Inflammatory macrophage (primary cell): ENCODE data around the gene DNASE2.
"Not testable (repeated sequence)": the region's sequence is repeated elsewhere in the genome, so short reads cannot be mapped to it uniquely, and the experiment has no call there.

Experiments used
- DNase-seq, 2 donors: peaks; one replicate each; pipeline ENCODE4 v3.0.0-alpha.2; 2020 to 2022

Gene DNASE2

GRCh38 chr19:12864143-12864542 lies 17.1 kb downstream of the DNASE2 start:
- no peak for DNase-seq

DNA sequence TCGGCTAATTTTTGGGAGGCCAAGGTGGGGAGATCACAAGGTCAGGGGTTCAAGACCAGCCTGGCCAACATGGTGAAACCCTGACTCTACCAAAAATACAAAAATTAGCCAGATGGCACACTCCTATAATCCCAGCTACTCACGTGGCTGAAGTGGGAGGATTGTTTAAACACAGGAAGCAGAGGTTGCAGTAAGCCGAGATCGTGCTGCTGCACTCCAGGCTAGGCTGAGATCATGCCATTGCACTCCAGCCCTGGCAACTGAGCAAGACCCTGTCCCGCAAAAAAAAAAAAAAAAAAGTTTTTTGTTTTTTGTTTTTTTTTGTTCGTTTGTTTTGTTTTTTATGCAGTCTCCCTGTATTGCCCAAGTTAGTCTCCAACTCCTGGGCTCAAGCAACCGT lies 21.7 kb downstream of the DNASE2 start:
- DNase-seq, result peak in 1 of 2 donors; percentile 36

GRCh38 chr19:12858041-12858928 lies 23.0 kb downstream of the DNASE2 start:
- no peak for DNase-seq

DNA sequence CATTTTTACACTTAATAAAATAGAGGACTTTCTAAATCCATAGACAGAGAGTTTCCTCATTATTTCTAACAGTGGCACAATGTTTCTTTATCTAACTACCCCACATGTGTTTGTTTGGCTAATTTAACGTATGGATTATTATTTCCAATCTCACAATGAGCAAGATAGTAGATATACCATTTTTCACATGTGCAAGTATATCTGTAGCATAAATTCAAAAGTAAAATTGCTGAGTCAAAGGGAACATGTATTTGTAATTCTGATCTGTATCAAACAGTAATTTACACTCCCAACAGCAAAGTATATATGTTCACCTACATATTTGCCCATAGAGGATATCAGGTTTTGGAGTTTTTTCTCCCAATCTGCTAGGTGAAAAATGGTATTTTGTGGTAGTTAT lies 24.6 kb downstream of the DNASE2 start:
- no peak for DNase-seq

DNA sequence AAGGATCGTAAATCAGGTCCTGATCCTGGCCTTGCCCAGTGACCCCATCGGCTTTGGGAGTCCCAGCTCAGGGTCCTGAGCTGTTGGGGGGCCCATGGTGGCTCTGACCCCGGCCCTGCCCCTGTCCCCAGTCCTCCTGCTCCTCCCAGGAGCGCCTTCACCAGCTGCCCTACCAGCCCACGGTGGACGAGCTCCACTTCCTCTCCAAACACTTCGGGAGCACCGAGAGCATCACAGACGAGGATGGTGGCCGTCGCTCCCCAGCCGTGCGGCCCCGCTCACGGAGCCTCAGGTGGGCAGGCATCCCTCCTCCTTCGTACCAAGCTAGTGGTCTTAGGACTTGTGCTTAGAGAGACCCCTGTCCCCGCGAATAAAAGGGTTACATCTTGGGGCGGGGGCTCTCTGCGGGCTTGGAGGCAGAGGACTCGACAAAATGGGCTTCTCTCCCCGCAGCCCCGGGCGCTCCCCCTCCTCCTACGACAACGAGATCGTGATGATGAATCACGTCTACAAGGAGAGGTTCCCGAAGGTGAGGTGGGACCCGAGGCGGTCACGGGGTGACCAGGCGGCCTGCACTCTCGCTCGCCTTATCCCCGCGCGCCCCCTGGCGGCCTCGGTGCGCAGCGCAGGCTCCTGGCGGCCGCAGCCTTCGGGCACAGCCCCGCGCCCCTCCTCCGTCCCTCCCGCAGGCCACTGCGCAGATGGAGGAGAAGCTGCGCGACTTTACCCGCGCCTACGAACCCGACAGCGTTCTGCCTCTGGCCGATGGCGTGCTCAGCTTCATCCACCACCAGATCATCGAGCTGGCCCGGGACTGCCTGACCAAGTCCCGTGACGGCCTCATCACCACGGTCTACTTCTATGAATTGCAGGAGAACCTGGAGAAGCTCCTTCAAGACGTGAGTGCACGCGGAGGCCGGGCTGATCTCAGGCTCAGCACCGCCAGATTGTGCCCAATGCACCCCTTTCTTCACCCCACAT lies 33.8 kb downstream of the DNASE2 start:
- DNase-seq, result peak; percentile 80 to 82

- DNase-seq, result not testable (repeated sequence)
Observed at GRCh38 chr19:12846613-12847012, 34.6 kb downstream of the DNASE2 start.

GRCh38 chr19:12843999-12844732 lies 37.1 kb downstream of the DNASE2 start:
- DNase-seq, result peak; percentile 17 to 21

DNA sequence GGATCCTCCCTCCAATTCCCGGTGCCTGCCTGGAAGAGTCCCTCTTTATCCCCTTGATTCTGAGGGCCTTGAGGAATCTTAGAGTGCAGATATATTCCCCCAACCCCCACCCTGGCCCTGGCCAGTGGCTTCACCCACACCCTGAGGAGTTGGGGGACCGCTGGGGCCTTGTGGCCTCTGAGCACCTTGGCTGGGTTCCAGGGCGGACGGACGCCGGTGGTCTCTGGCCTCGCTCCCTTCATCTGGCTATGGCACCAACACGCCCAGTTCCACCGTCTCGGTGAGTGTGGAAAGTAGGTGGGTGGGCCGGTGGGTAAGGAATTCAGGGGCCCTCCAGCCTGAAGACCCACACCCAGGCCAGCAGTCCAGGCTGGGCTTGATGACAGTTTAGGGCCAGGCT lies 37.9 kb downstream of the DNASE2 start:
- no peak for DNase-seq

DNA sequence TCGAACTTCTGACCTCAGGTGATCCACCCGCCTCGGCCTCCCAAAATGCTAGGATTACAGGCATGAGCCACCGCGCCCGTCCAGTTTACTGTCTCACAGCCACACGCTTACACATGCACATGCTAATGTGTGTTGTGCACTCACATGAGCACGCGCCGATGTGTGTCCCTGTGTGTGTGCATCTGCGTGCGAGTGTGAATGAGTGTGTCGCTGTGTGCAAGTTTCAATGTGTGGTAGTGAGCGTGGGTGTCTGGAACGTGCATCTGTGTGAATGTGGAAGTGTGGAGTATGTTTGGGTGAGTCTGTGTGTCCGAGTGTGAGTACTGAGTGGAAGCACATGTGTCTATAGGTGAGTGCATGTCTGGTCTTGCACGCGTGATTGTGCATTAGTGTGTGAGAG lies 38.7 kb downstream of the DNASE2 start:
- DNase-seq, result no peak

GRCh38 chr19:12841094-12841493 lies 40.2 kb downstream of the DNASE2 start:
- DNase-seq, result no peak

DNA sequence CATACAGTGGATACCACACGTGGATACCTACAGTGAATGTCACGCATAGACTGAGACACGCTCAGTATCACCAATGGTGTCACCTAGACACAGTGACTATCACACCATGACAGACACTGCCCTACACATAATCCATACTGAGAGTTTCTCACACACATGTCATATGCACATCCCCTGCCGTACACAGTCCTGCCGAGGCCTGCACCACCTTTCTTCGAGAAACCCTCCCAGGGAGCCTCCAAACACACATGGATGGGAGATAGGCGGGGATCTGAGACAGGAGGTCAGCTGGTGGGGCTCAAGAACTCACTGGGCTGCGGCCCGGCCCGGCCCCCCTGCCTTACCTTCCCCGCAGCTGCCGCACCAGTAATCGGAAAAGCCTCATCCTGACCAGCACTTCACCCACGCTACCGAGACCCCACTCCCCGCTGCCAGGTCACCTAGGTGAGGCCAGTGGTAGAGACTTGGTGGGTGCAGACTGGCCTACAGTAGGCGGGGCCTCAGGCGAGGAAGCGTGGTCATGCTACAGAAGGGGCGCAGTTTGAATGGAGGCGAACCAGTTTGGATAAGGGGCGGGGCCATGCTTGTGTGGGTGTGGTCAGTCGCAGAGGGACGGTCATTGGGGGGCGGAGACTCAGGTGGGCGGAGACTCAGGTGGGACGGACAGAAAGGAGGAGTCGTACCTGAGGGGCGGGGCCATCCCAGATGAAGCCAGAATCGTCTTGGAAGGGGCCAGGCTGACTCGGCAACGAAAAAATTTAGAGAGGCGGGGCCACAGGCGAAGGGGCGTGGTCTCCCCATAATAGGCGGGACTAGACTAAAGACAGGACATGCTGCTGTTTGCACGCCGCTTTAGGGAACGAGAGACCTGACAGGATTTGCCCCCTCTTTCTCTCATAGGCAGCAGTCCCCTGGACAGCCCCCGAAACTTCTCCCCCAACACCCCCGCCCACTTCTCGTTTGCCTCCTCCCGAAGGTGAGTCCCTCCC lies 40.9 kb downstream of the DNASE2 start:
- DNase-seq, result peak; percentile 47 to 52

DNA sequence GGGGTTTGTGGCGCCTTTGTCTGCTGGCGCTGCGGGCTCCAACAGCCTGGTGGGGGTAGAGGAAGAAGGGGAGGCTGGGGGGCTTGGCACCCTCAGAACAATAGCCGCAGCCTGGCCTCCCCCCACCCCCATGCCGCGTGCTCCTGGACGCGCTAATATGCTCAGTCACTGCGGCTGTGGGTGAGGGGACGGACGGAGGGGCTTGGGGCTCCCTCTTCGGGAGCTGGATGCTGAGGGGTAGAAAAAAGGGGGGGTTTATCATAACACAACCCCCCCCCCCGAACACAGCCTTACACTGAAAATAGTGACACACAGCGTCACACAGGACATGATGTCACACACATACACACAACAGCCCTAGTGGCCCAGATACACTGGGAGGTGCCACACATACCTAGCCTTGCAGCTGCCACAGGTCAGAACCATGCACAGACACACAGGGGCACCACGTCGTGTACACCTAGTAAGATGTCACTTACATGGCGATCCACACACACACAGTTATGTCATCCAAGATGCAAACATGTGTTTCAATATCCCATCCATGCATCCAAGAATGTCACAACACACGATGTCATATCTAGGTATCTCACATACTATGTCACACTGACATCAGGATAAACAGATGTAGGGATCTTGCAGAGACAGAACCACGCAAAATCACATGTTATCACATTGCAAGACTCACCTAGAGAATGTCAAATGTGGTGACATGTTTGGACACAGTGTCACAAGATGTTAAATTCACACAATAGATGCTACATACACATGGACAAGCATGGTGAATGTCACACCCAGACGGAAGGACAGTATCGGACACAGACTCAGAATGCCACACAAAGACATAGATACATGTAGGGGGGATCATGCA lies 42.1 kb downstream of the DNASE2 start:
- no peak for DNase-seq

- peak in 1 of 2 donors; percentile 48 for DNase-seq
Observed at GRCh38 chr19:12838182-12838885, 42.9 kb downstream of the DNASE2 start, which contains the start of gene MAST1. MAST1 (plus strand) TSS chr19:12838515; CDS start chr19:12838573, 58 bp downstream.

DNA sequence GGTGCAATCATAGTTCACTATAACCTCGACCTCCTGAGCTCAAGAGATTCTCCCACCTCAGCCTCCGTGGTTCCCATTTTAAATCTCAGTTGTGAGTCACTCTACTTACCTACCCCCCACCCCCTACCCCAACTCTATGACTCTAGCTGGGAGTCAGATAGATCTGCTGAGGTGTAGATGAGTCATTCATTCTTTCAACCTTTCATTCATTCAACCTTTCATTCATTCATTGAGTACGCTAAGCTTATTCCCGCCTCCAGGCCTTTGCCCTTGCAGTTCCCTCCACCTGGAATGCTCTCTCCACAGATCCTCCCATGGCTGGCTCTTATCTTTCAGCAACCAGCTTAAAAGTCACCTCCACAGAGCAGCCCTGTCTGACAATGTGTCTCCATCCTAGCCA lies 44.0 kb downstream of the DNASE2 start:
- no peak for DNase-seq

DNA sequence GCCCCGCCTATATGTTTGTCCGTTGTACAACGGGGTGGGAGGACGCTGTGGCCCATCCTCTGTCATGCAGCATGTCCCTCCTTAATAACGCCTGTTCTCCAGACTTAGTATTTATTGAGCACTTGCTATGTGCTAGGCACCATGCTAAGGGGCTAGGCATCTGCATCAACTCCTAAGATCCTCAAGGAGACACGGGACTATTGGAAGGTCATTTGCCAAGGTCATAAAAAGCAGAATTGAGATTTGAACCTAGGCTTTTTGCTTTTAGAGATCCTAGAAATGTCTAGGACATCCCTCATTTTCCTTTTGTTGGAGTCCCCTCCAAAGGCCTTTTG lies 44.8 kb downstream of the DNASE2 start:
- DNase-seq, result no peak

- DNase-seq, result no peak
Observed at GRCh38 chr19:12834976-12835757, 46.1 kb downstream of the DNASE2 start.

- DNase-seq, result no peak
Observed at GRCh38 chr19:12834566-12834943, 46.7 kb downstream of the DNASE2 start, which contains the start of gene RTBDN. RTBDN (minus strand) TSS chr19:12834579; CDS start chr19:12829979, 4,600 bp downstream.

GRCh38 chr19:12833738-12834565 lies 47.3 kb downstream of the DNASE2 start:
- DNase-seq, result no peak
